Thoracic aorta (tissue), 2 donors: ENCODE measurements around the gene BPHL. TPM values are rescaled to one million over a fixed set of nuclear protein-coding genes. Genes with fewer than 3 reads are reported as not detected.

Experiments
- ATAC-seq: fragments of 150-250 bp; one replicate; pipeline ENCODE4 v1.8.0; 2017; ENCODE audit warnings: low read depth; ENCODE audit not compliant: insufficient number of reproducible peaks, low FRiP score
- DNase-seq: peaks from one replicate; pipeline ENCODE4 v3.0.0-alpha.2; 2020; ENCODE audit warnings: low spot score
- H3K27ac ChIP-seq, 2 donors: fragments of 200-600 bp; sonication (generic); 1 replicate in 1 of 2; 2 replicates in 1 of 2; pipeline ENCODE4 v1.5.1; 2016; ENCODE audit warnings: mild to moderate bottlenecking in 2 of 2, moderate library complexity in 2 of 2
- H3K27me3 ChIP-seq: fragments of 200-600 bp; sonication (generic); replicated peaks from 2 replicates; pipeline ENCODE4 v1.6.0; 2016; ENCODE audit warnings: mild to moderate bottlenecking; ENCODE audit not compliant: insufficient read depth
- H3K36me3 ChIP-seq: fragments of 200-600 bp; sonication (generic); one replicate; pipeline ENCODE4 v1.5.1; 2016
- H3K4me1 ChIP-seq, 2 donors: fragments of 200-600 bp; sonication (generic); 1 replicate in 1 of 2; 2 replicates in 1 of 2; pipeline versions ENCODE4 v1.5.1 to v1.6.0; 2016; ENCODE audit warnings: low read depth in 2 of 2, mild to moderate bottlenecking in 1 of 2; ENCODE audit not compliant: control insufficient read depth in 1 of 2
- H3K4me3 ChIP-seq: fragments of 200-600 bp; sonication (generic); 2 replicates; pipeline ENCODE4 v1.5.1; 2016; ENCODE audit warnings: mild to moderate bottlenecking
- H3K9me3 ChIP-seq: fragments of 200-600 bp; sonication (generic); 2 replicates; pipeline ENCODE4 v1.5.1; 2016
- CTCF ChIP-seq: fragments of 200-600 bp; sonication (generic); IDR thresholded peaks from one replicate; pipeline ENCODE4 v1.5.1; 2019; ENCODE audit warnings: antibody characterized with exemption
- total RNA-seq, 2 donors: library from RNA; depleted of rRNA; stranded (reverse); fragments of >200 nt; gene quantifications; one replicate each; pipeline versions ENCODE4 v1.1.0 to v1.2.3, GENCODE V29; 2016

The BPHL gene
- total RNA-seq, 2 donors from 2014 or later = 3.8 to 4.2 TPM

GRCh38 chr6:3142536-3142935, 24.0 kb downstream of the BPHL start:
- DNase-seq (no peak), ATAC-seq (no peak)
- Histone ChIP-seq H3K27ac (no peak overlapping the region), H3K4me3 (no peak overlapping the region), H3K4me1 (no peaks in the 10 kb centered on the region), H3K27me3 (no peaks in the 10 kb centered on the region), H3K36me3 (peaks cover 10% of the 10 kb centered on the region), H3K9me3 (no peaks in the 10 kb centered on the region)
- TF ChIP-seq CTCF = no peak

- Histone ChIP-seq H3K27me3 (no peaks in the 10 kb centered on the region), H3K9me3 (no peaks in the 10 kb centered on the region), H3K4me1 (no peaks in the 10 kb centered on the region), H3K36me3 (peaks cover 10% of the 10 kb centered on the region), H3K4me3 (no peak overlapping the region), H3K27ac (no peak overlapping the region)
- ATAC-seq (no peak), DNase-seq (no peak)
- TF ChIP-seq CTCF = no peak
Measured at GRCh38 chr6:3143158-3143557, 24.6 kb downstream of the BPHL start.

- TF ChIP-seq CTCF = no peak
- Histone ChIP-seq H3K36me3 (peaks cover 10% of the 10 kb centered on the region), H3K4me1 (no peaks in the 10 kb centered on the region), H3K9me3 (no peaks in the 10 kb centered on the region), H3K27me3 (no peaks in the 10 kb centered on the region), H3K4me3 (no peak overlapping the region), H3K27ac (no peak overlapping the region)
- DNase-seq (no peak), ATAC-seq (no peak)
Measured at GRCh38 chr6:3144571-3144970, 26.1 kb downstream of the BPHL start.

- no peaks in the 10 kb centered on the region for H3K9me3 ChIP-seq
- no peak overlapping the region for H3K27ac ChIP-seq
- TF ChIP-seq CTCF = no peak
- no peaks in the 10 kb centered on the region for H3K4me1 ChIP-seq
- no peak overlapping the region for H3K4me3 ChIP-seq
- H3K27me3 ChIP-seq = no peaks in the 10 kb centered on the region
- no peak for DNase-seq
- no peak for ATAC-seq
- H3K36me3 ChIP-seq = peaks cover 5% of the 10 kb centered on the region
Measured at GRCh38 chr6:3147914-3148757, 29.6 kb downstream of the BPHL start.

- TF ChIP-seq CTCF = no peak
- ATAC-seq = no peak
- Histone ChIP-seq H3K9me3 (no peaks in the 10 kb centered on the region), H3K4me1 (peaks cover 0 to 6% of the 10 kb centered on the region in 2 donors), H3K36me3 (no peaks in the 10 kb centered on the region), H3K27ac (no peak overlapping the region), H3K27me3 (no peaks in the 10 kb centered on the region), H3K4me3 (no peak overlapping the region)
- no peak for DNase-seq
Measured at GRCh38 chr6:3151691-3152090, 33.2 kb downstream of the BPHL start.
